HG03432 (cell line): Measurements from ENCODE around the gene TAS2R50.

ENCODE experiments used
- ATAC-seq: cut with Tn5 transposase; IDR thresholded peaks from one replicate; pipeline ENCODE4 v1.9.1; 2021; ENCODE audit warnings: mild to moderate bottlenecking, moderate library complexity; ENCODE audit not compliant: unreplicated experiment

TAS2R50 gene

GRCh38 chr12:10956085-10956484 lies 30.6 kb downstream of the TAS2R50 start:
- ATAC-seq = no peak

GRCh38 chr12:10952645-10953044 lies 34.1 kb downstream of the TAS2R50 start:
- no peak for ATAC-seq

DNA sequence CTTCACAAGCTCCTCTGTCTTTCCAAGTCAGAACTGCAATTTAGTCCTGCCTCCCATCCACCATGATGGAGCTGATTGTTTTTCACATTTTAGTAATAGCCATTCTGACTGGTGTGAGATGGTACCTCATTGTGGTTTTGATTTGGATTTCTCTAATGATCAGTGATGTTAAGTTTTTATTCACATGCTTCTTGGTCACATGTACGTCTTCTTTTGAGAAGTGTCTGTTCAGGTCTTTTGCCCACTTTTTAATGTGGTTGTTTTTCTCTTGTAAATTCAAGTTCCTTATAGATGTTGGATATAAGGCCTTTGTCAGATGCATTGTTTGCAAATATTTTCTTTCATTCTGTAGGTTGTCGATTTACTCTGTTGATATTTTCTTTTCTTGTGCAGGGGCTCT lies 43.5 kb downstream of the TAS2R50 start:
- no peak for ATAC-seq

GRCh38 chr12:10941916-10942607 lies 44.6 kb downstream of the TAS2R50 start:
- ATAC-seq = no peak

DNA sequence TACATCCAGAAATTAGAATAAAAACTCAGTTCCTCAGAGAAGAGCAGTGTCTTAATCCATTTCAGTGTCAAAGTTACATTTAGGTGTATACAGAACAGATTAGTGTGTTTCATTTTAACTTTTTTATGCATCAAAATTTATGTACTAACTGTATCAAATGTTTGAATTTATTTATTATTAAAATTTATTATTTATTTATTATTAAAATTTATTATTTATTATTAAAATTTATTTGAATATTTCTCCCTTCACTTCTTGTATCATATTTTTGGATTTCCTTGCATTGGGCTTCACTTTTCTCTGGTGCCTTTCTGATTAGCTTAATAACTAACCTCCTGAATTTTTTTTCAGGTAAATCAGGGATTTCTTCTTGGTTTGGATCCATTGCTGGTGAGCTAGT lies 45.3 kb downstream of the TAS2R50 start:
- no peak for ATAC-seq

DNA sequence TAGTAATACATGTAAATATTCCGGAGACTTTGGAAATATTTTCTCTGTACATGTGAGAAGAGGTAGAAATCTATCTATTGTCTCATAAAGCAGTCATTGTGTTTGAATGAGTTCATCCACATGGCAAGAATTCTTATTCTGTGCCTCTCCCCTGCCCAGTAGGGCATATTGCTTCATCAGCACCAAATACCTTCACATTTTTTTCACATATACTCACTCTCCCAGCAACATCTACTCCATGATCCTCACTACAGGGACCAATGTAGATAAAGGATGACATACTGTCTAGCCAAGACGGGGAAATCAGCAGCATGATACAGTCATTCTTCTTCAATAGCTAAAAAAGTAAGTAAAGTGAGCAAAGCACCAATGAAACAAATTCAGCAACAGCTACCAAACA lies 46.3 kb downstream of the TAS2R50 start:
- ATAC-seq = no peak

GRCh38 chr12:10939163-10939562 lies 47.5 kb downstream of the TAS2R50 start, which contains the start of gene TAS2R14:
TAS2R14 (minus strand) TSS chr12:10939263; CDS start chr12:10939207, 56 bp downstream.
- ATAC-seq = no peak

GRCh38 chr12:10936506-10936905 lies 50.2 kb downstream of the TAS2R50 start:
- no peak for ATAC-seq
